Ishikawa (cell line): ENCODE data around the gene CTSW.

Source experiments
- CEBPB ChIP-seq: IDR thresholded peaks from 2 replicates; pipeline ENCODE4 v1.6.1; 2012
- CREB1 ChIP-seq: IDR thresholded peaks from 2 replicates; pipeline ENCODE4 v1.6.1; 2012; ENCODE audit warnings: low read depth
- EGR1 ChIP-seq: IDR thresholded peaks from 2 replicates; pipeline ENCODE4 v1.6.1; 2012
- EP300 ChIP-seq: IDR thresholded peaks from 2 replicates; pipeline ENCODE4 v1.6.1; 2012; ENCODE audit warnings: borderline replicate concordance
- MAX ChIP-seq: IDR thresholded peaks from 2 replicates; pipeline ENCODE4 v1.6.1; 2012
- RAD21 ChIP-seq: IDR thresholded peaks from 2 replicates; pipeline ENCODE4 v1.6.1; 2012; ENCODE audit warnings: low read depth
- TAF1 ChIP-seq: IDR thresholded peaks from 2 replicates; pipeline ENCODE4 v1.6.1; 2012; ENCODE audit warnings: low read depth, mild to moderate bottlenecking
- TCF12 ChIP-seq: IDR thresholded peaks from 2 replicates; pipeline ENCODE4 v1.6.1; 2012; ENCODE audit warnings: low read depth
- TEAD4 ChIP-seq: IDR thresholded peaks from 2 replicates; pipeline ENCODE4 v1.6.1; 2012
- USF1 ChIP-seq: IDR thresholded peaks from 2 replicates; pipeline ENCODE4 v1.6.1; 2012
- YY1 ChIP-seq: IDR thresholded peaks from 2 replicates; pipeline ENCODE4 v1.6.1; 2012; ENCODE audit warnings: low read depth
- ZBTB7A ChIP-seq: IDR thresholded peaks from 2 replicates; pipeline ENCODE4 v1.6.1; 2012; ENCODE audit warnings: low read depth

GRCh38 chr11:65871811-65872548 lies 7.7 kb upstream of the CTSW start:
- TF ChIP-seq MAX (no peak), USF1 (no peak), EP300 (no peak), EGR1 (no peak), ZBTB7A (peak; percentile 18; the same call in 1 of the 2 replicates), YY1 (no peak), TCF12 (no peak), RAD21 (no peak), CEBPB (no peak), TEAD4 (no peak), CREB1 (no peak), TAF1 (no peak)
